Mesendoderm (in vitro differentiated cells): ENCODE measurements around the gene ZSCAN20.

Experiments used
- DNase-seq: peaks from one replicate; pipeline ENCODE4 v3.0.0; 2013
- H2AK5ac ChIP-seq: 2 replicates; pipeline ENCODE4 v1.6.1; 2013; ENCODE audit warnings: low read length, inconsistent platforms
- H2BK120ac ChIP-seq: 2 replicates; pipeline ENCODE4 v1.6.1; 2013; ENCODE audit warnings: low read depth, mild to moderate bottlenecking, low read length, moderate library complexity, mixed read lengths
- H2BK15ac ChIP-seq: replicated peaks from 2 replicates; pipeline ENCODE4 v1.6.1; 2013; ENCODE audit warnings: low read depth, mild to moderate bottlenecking, moderate library complexity
- H2BK5ac ChIP-seq: 2 replicates; pipeline ENCODE4 v1.6.1; 2013; ENCODE audit warnings: low read length, inconsistent platforms
- H3K18ac ChIP-seq: 2 replicates; pipeline ENCODE4 v1.6.1; 2013; ENCODE audit warnings: mild to moderate bottlenecking, low read length, mixed read lengths
- H3K23ac ChIP-seq: one replicate; pipeline ENCODE4 v1.6.1; 2013; ENCODE audit warnings: low read length
- H3K27ac ChIP-seq: 2 replicates; pipeline ENCODE4 v1.5.1; 2013; ENCODE audit warnings: low read depth, mild to moderate bottlenecking, inconsistent platforms, low read length, moderate library complexity
- H3K27me3 ChIP-seq: 2 replicates; pipeline ENCODE4 v1.6.1; 2013; ENCODE audit warnings: low read length, control low read depth, mild to moderate bottlenecking, inconsistent platforms; ENCODE audit not compliant: insufficient read depth, poor library complexity
- H3K36me3 ChIP-seq: 2 replicates; pipeline ENCODE4 v1.6.1; 2013; ENCODE audit warnings: low read length, inconsistent platforms; ENCODE audit not compliant: control insufficient read depth, insufficient read depth
- H3K4ac ChIP-seq: one replicate; pipeline ENCODE4 v1.6.1; 2013; ENCODE audit warnings: low read depth, mild to moderate bottlenecking, low read length, moderate library complexity
- H3K4me1 ChIP-seq: 2 replicates; pipeline ENCODE4 v1.6.1; 2013; ENCODE audit warnings: low read depth, low read length, inconsistent platforms; ENCODE audit not compliant: control insufficient read depth
- H3K4me2 ChIP-seq: 2 replicates; pipeline ENCODE4 v1.6.1; 2013; ENCODE audit warnings: low read length
- H3K4me3 ChIP-seq: 2 replicates; pipeline ENCODE4 v1.5.1; 2013; ENCODE audit warnings: mild to moderate bottlenecking, low read length
- H3K56ac ChIP-seq: one replicate; pipeline ENCODE4 v1.6.1; 2013; ENCODE audit warnings: low read length
- H3K79me1 ChIP-seq: 2 replicates; pipeline ENCODE4 v1.6.1; 2013; ENCODE audit warnings: low read length, inconsistent platforms
- H3K79me2 ChIP-seq: 2 replicates; pipeline ENCODE4 v1.6.1; 2013; ENCODE audit warnings: mild to moderate bottlenecking, low read length; ENCODE audit not compliant: control insufficient read depth, insufficient read depth
- H3K9ac ChIP-seq: 2 replicates; pipeline ENCODE4 v1.6.1; 2013; ENCODE audit warnings: low read length, inconsistent platforms
- H4K5ac ChIP-seq: one replicate; pipeline ENCODE4 v1.6.1; 2013; ENCODE audit warnings: low read length
- H4K8ac ChIP-seq: one replicate; pipeline ENCODE4 v1.6.1; 2013; ENCODE audit warnings: low read depth, mild to moderate bottlenecking, control low read depth, low read length, moderate library complexity
- WGBS: extraction: QIAGEN DNeasy Blood & Tissue Kit; methylation state at CpG from one replicate; pipeline ENCODE4 v1.1.7; 2013; ENCODE audit warnings: low lambda C conversion rate, missing lambda C conversion rate; ENCODE audit not compliant: insufficient coverage; ENCODE audit errors: extremely low coverage; 5-methylcytosine and 5-hydroxymethylcytosine counted together

Gene ZSCAN20

DNA sequence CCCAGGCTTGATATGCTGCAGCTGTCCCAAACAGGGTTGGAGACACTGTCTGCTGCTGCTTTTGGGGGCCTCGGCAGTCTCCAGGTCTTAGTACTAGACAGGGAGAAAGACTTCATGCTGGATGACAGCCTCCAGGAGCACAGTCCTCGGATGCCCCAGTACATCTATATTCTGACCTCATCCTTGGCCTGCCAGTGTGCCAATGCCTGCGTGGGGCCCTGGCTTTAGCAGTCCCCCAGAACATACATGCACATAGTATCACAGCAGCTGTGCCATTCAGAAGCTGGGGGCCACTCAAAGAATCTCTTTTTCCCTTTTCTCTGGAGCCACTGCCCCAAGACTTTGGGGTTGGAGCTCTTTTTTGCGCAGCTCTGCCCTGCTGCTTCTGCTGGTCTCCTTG is 4.4 kb upstream of the ZSCAN20 start:
- H2BK5ac ChIP-seq = no peak overlapping the region
- H2BK120ac ChIP-seq = no peak overlapping the region
- no peak overlapping the region for H3K27ac ChIP-seq
- no peaks in the 10 kb centered on the region for H3K79me2 ChIP-seq
- no peak overlapping the region for H2AK5ac ChIP-seq
- WGBS = no CpG with 5 or more reads among the region's 4 CpGs
- no peak overlapping the region for H3K56ac ChIP-seq
- no peaks in the 10 kb centered on the region for H3K27me3 ChIP-seq
- H3K36me3 ChIP-seq = no peaks in the 10 kb centered on the region
- H3K9ac ChIP-seq = no peak overlapping the region
- H3K79me1 ChIP-seq = peaks cover under 1% of the 10 kb centered on the region
- H3K23ac ChIP-seq = no peak overlapping the region
- H2BK15ac ChIP-seq = no peak overlapping the region
- H4K8ac ChIP-seq = no peak overlapping the region
- no peak overlapping the region for H3K18ac ChIP-seq
- DNase-seq = no peak
- H3K4me3 ChIP-seq = no peak overlapping the region
- no peak overlapping the region for H3K4me2 ChIP-seq
- no peak overlapping the region for H3K4ac ChIP-seq
- H4K5ac ChIP-seq = no peak overlapping the region
- H3K4me1 ChIP-seq = peaks cover 2% of the 10 kb centered on the region

DNA sequence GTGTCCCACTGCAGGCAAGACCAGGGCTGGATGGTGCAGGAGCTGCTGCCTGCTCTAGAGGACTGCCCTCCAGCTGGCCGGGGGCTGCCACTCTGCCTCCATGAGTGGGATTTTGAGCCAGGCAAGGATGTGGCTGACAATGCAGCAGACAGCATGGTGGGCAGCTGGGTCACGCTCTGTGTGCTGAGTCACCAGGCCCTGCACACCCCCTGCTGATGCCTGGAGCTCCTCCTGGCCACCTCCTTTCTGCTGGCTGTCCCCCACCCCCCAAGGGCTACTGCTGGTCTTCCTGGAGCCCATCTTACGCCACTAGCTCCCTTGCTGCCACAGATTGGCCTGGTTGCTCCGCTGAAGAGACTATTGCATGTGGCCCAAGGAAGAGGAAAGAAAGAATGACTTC is 3.9 kb upstream of the ZSCAN20 start:
- no peaks in the 10 kb centered on the region for H3K36me3 ChIP-seq
- no peaks in the 10 kb centered on the region for H3K27me3 ChIP-seq
- H3K9ac ChIP-seq = no peak overlapping the region
- no peak overlapping the region for H4K8ac ChIP-seq
- peaks cover 3% of the 10 kb centered on the region for H3K4me1 ChIP-seq
- H3K4ac ChIP-seq = no peak overlapping the region
- peak; percentile 17 for DNase-seq
- H3K4me2 ChIP-seq = no peak overlapping the region
- H3K56ac ChIP-seq = no peak overlapping the region
- no peak overlapping the region for H3K23ac ChIP-seq
- no peak overlapping the region for H4K5ac ChIP-seq
- H2BK5ac ChIP-seq = no peak overlapping the region
- H2BK15ac ChIP-seq = no peak overlapping the region
- no CpG with 5 or more reads among the region's 4 CpGs for WGBS
- H3K79me2 ChIP-seq = no peaks in the 10 kb centered on the region
- H3K79me1 ChIP-seq = peaks cover 3% of the 10 kb centered on the region
- no peak overlapping the region for H3K4me3 ChIP-seq
- no peak overlapping the region for H2AK5ac ChIP-seq
- no peak overlapping the region for H3K18ac ChIP-seq
- no peak overlapping the region for H3K27ac ChIP-seq
- no peak overlapping the region for H2BK120ac ChIP-seq

DNA sequence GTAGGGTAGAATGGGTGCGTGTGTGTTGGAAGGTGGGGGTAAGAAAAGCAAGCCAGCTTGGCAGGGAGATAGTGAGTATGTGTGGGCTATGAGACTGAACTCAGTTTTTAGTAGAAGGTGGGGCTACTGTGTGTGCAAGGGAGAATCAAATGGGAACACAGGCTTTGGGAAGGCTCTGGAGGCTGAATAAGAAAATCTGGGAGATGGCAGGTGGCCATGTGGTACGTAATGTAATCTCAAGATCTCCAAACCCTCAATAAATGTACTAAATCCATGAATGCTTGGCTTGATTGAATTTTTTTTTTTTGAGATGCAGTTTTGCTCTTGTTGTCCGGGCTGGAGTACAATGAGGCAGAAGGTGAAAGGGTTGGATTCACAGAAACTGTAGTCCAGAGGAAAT is 3.5 kb upstream of the ZSCAN20 start:
- no CpG with 5 or more reads among the region's 3 CpGs for WGBS
- no peak overlapping the region for H4K8ac ChIP-seq

DNA sequence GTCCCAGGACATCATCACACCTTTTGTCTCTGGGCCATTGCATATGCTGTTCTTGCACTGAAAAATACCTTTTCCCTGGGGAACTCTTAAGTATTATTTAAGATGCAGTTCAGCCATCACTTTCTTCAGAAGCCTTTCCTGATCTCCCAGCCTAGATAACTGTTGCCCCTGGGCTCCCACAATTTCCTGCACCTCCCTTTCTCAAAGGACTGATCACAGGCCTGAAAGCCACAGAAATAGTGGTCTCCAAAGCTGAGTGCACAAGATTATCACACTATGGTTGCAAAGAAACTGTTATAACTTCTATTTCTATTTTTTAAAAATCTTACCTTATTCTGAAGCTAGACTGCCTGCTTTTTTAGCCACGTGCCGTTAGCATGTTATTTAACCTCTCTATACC is 2.8 kb upstream of the ZSCAN20 start:
- no CpG with 5 or more reads among the region's 2 CpGs for WGBS
- H3K27me3 ChIP-seq = no peaks in the 10 kb centered on the region
- no peak overlapping the region for H3K4me2 ChIP-seq
- H3K9ac ChIP-seq = no peak overlapping the region
- no peaks in the 10 kb centered on the region for H3K36me3 ChIP-seq
- DNase-seq = no peak
- H3K18ac ChIP-seq = no peak overlapping the region
- H4K5ac ChIP-seq = no peak overlapping the region
- H2BK15ac ChIP-seq = no peak overlapping the region
- peaks cover 3% of the 10 kb centered on the region for H3K4me1 ChIP-seq
- H3K56ac ChIP-seq = no peak overlapping the region
- H2BK120ac ChIP-seq = no peak overlapping the region
- H2BK5ac ChIP-seq = no peak overlapping the region
- H4K8ac ChIP-seq = no peak overlapping the region
- no peak overlapping the region for H2AK5ac ChIP-seq
- H3K23ac ChIP-seq = no peak overlapping the region
- no peaks in the 10 kb centered on the region for H3K79me2 ChIP-seq
- no peak overlapping the region for H3K4ac ChIP-seq
- no peak overlapping the region for H3K4me3 ChIP-seq
- no peak overlapping the region for H3K27ac ChIP-seq
- peaks cover 3% of the 10 kb centered on the region for H3K79me1 ChIP-seq

More for the DNA sequence above, 3.5 kb upstream of the ZSCAN20 start:
- DNase-seq = no peak
- Histone ChIP-seq H2BK15ac (no peak overlapping the region), H3K4me1 (peaks cover 3% of the 10 kb centered on the region), H3K23ac (no peak overlapping the region), H3K36me3 (no peaks in the 10 kb centered on the region), H3K4me2 (no peak overlapping the region), H3K18ac (no peak overlapping the region), H3K79me1 (peaks cover 3% of the 10 kb centered on the region), H3K9ac (no peak overlapping the region), H2AK5ac (no peak overlapping the region), H3K4ac (no peak overlapping the region), H3K4me3 (no peak overlapping the region), H3K27ac (no peak overlapping the region), H3K27me3 (no peaks in the 10 kb centered on the region), H2BK5ac (no peak overlapping the region), H3K56ac (no peak overlapping the region), H2BK120ac (no peak overlapping the region), H3K79me2 (no peaks in the 10 kb centered on the region), H4K5ac (no peak overlapping the region)

DNA sequence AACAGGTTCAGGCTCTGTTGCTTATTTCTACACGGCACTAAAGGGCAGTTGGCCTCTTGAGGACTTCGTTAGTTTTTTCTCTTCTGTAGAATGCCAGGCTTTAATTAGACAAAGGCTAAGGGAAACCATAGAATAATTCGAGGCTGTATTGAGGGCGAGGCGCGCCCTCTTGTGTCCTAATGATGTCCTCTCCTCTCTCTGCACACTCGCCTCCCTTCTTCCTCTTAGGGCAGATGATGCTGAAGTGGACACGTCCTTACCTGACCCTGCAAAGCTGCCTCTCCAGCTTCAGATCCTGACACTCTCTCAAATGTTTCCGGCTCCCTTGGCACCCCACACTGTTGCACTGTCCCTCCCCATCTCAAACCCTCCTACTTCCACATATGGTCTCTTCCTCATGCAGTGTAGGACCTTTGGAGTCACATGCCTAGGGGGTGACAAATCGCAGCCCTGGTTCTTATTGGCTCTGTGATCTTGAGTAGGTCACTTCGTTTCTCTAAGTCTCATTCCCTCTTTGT is 1.9 kb upstream of the ZSCAN20 start:
- no peak overlapping the region for H3K4me3 ChIP-seq
- no peak overlapping the region for H2BK120ac ChIP-seq
- no peak overlapping the region for H3K27ac ChIP-seq

DNA sequence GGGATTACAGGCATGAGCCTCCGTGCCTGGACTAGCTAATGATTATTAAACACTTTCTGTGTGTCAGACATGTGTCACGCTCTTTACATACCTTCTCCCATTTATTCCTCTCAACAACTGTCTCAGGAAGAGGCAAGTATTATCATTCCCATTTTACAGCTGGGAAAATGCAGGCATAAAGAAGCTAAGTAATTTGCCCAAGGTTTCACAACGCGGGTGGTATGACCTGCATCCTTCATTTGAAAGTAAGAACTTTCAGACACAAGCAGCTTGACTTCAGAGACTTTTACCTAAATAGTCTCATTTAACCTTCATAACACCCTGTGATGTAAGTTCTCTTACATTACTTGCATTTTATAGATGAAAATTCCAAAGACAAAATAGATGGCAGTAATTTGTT is 1.0 kb upstream of the ZSCAN20 start:
- Histone ChIP-seq H3K27ac (no peak overlapping the region), H2BK5ac (no peak overlapping the region), H3K27me3 (no peaks in the 10 kb centered on the region), H2BK15ac (no peak overlapping the region), H3K56ac (no peak overlapping the region), H3K4me1 (peaks cover 3% of the 10 kb centered on the region), H2BK120ac (no peak overlapping the region), H3K36me3 (no peaks in the 10 kb centered on the region), H4K8ac (no peak overlapping the region), H2AK5ac (no peak overlapping the region), H3K79me2 (no peaks in the 10 kb centered on the region), H3K9ac (no peak overlapping the region), H3K4me3 (no peak overlapping the region), H3K79me1 (peaks cover 3% of the 10 kb centered on the region), H3K4ac (no peak overlapping the region), H3K23ac (no peak overlapping the region), H4K5ac (no peak overlapping the region), H3K18ac (no peak overlapping the region), H3K4me2 (no peak overlapping the region)
- WGBS = no CpG with 5 or more reads among the region's 4 CpGs
- no peak for DNase-seq

More for the DNA sequence above, 1.9 kb upstream of the ZSCAN20 start:
- WGBS = no CpG with 5 or more reads among the region's 11 CpGs
- H3K4me1 ChIP-seq = peaks cover 3% of the 10 kb centered on the region
- H3K79me2 ChIP-seq = no peaks in the 10 kb centered on the region
- no peak overlapping the region for H3K18ac ChIP-seq
- no peak overlapping the region for H4K5ac ChIP-seq
- no peak overlapping the region for H3K4ac ChIP-seq
- H3K23ac ChIP-seq = no peak overlapping the region
- no peak overlapping the region for H2AK5ac ChIP-seq
- H3K9ac ChIP-seq = no peak overlapping the region
- H3K27me3 ChIP-seq = no peaks in the 10 kb centered on the region
- no peak overlapping the region for H3K4me2 ChIP-seq
- H2BK15ac ChIP-seq = no peak overlapping the region
- H3K79me1 ChIP-seq = peaks cover 3% of the 10 kb centered on the region
- H4K8ac ChIP-seq = no peak overlapping the region
- no peak overlapping the region for H3K56ac ChIP-seq
- no peak overlapping the region for H2BK5ac ChIP-seq
- peak; percentile 83 for DNase-seq
- H3K36me3 ChIP-seq = no peaks in the 10 kb centered on the region
